SU-DHL-6 (cell line): ENCODE results near the gene ADAD1.

Experiments used
- EZH2phosphoT487 ChIP-seq: fragments of 200-600 bp; sonication (generic), shearing (Covaris generic); conservative IDR thresholded peaks from 2 replicates; pipeline ENCODE4 v1.6.1; 2018; ENCODE audit warnings: mild to moderate bottlenecking, antibody characterized with exemption, low read length, moderate library complexity, mixed read lengths
- TF ChIP-seq, protein P1 (sequence below): fragments of 200-600 bp; sonication (generic); IDR thresholded peaks from one replicate; pipeline ENCODE4 v1.5.1; 2017; ENCODE audit warnings: antibody characterized with exemption, mild to moderate bottlenecking, low read length, moderate library complexity; ENCODE audit not compliant: insufficient read depth, poor library complexity, severe bottlenecking

DNA sequence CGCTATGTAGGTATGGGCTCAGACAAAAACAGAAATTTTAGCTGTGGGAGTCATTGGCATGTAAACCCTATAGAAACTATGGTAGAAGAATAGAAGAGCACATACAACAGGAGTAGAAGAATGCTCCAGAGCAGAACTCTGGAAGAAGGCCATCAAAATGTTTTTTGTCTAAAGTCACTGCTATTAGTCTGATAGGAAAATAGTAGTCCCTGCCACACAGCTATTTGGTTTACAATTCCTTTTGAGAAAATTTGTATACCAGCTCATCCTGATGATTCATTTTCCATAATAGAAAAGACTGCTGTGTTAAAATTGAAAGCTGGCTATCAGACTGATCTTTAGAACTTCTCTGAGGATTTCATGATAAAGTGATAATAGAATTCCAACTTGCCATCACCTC, 32.8 kb upstream of the ADAD1 start:
- TF ChIP-seq, protein P1, sequence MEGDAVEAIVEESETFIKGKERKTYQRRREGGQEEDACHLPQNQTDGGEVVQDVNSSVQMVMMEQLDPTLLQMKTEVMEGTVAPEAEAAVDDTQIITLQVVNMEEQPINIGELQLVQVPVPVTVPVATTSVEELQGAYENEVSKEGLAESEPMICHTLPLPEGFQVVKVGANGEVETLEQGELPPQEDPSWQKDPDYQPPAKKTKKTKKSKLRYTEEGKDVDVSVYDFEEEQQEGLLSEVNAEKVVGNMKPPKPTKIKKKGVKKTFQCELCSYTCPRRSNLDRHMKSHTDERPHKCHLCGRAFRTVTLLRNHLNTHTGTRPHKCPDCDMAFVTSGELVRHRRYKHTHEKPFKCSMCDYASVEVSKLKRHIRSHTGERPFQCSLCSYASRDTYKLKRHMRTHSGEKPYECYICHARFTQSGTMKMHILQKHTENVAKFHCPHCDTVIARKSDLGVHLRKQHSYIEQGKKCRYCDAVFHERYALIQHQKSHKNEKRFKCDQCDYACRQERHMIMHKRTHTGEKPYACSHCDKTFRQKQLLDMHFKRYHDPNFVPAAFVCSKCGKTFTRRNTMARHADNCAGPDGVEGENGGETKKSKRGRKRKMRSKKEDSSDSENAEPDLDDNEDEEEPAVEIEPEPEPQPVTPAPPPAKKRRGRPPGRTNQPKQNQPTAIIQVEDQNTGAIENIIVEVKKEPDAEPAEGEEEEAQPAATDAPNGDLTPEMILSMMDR = no peak
- TF ChIP-seq EZH2phosphoT487 = no peak
